Activated CD4-positive, alpha-beta T cell treated with anti-CD3 and anti-CD28 coated beads, Interleukin-2, amount 10 ng/mL, durations not matched to agents 7 days and 5 days (primary cell): ENCODE results near the gene KRT38. TPM values are rescaled to one million over a fixed set of nuclear protein-coding genes. Genes with fewer than 3 reads are reported as not detected.

Experiments
- CTCF ChIA-PET: fragments of 350-600 bp; sonication (Branson Sonifier 250); formaldehyde crosslinking; loops from one replicate; lab custom pipeline; 2021; ENCODE audit warnings: antibody characterized with exemption; lab: Charles Lee
- POLR2A ChIA-PET: fragments of 350-600 bp; sonication (Branson Sonifier 250); formaldehyde crosslinking; loops from one replicate; lab custom pipeline; 2021; ENCODE audit warnings: antibody characterized with exemption; lab: Charles Lee
- DNase-seq: peaks from one replicate; pipeline ENCODE4 v3.0.0-alpha.2; 2020
- H3K27ac Mint-ChIP-seq: one replicate; pipeline ENCODE4 v1.8.0; 2021; ENCODE audit warnings: mild to moderate bottlenecking, moderate library complexity, mixed read lengths
- H3K27me3 Mint-ChIP-seq: one replicate; pipeline ENCODE4 v1.8.0; 2021; ENCODE audit warnings: mixed read lengths
- H3K36me3 Mint-ChIP-seq: one replicate; pipeline ENCODE4 v1.8.0; 2021; ENCODE audit warnings: low read depth, mixed read lengths
- H3K4me1 Mint-ChIP-seq: one replicate; pipeline ENCODE4 v1.8.0; 2021; ENCODE audit warnings: mixed read lengths
- H3K4me3 Mint-ChIP-seq: one replicate; pipeline ENCODE4 v1.8.0; 2021; ENCODE audit warnings: mild to moderate bottlenecking, moderate library complexity, mixed read lengths
- H3K9me3 Mint-ChIP-seq: one replicate; pipeline ENCODE4 v1.8.0; 2021; ENCODE audit warnings: mixed read lengths
- total RNA-seq, 2 experiments: library from RNA; stranded (reverse); gene quantifications; one replicate each; pipeline ENCODE4 v1.2.3, GENCODE V29; 2021

KRT38 gene
- total RNA-seq, 2 experiments from 2014 or later = not detected

DNA sequence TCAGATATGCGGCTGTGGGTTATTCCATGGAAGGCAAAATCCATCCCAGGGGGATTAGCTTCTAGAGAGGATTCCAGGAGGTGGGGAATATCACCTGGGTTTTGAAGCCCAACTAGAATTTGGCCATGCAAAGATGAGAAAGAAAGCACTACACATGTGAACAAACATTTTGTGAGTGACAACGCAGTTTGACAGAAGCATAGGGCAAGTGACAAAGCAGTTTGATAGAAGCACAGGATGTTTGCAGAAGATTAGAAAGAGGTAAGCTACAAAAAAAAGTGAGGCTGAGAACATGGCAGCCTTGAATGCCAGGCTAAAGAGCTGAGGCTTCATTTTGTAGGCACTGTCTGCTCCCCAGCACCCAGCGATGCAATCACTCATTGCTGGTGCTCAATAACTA, 12.3 kb upstream of the KRT38 start:
- no peaks in the 10 kb centered on the region for H3K9me3 Mint-ChIP-seq
- no peaks in the 10 kb centered on the region for H3K4me1 Mint-ChIP-seq
- H3K36me3 Mint-ChIP-seq = no peaks in the 10 kb centered on the region
- H3K4me3 Mint-ChIP-seq = no peak overlapping the region
- no peak overlapping the region for H3K27ac Mint-ChIP-seq
- H3K27me3 Mint-ChIP-seq = peaks cover 12% of the 10 kb centered on the region
- POLR2A ChIA-PET = no interaction called here
- CTCF ChIA-PET = no interaction called here
- no peak for DNase-seq

DNA sequence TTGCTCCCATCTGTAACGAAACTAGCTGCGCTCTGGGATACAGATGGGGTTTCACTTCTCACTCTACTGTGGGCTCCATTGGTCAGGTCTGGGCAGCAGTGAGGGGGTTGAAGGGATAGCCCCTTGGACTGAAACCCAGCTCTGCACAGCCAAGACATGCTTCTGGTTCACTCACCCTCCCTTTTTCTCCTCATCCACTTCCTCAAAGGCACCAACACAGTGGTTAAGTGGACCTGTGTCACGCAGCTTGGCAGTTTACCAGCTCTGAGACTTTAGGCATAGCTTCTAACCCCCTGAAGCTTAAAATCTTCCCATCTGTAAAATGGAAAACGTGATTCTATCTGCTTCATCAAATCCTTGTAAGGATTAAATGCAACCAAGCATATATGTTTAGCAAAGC, 11.5 kb upstream of the KRT38 start:
- Mint-ChIP-seq H3K27ac (no peak overlapping the region), H3K4me1 (no peaks in the 10 kb centered on the region), H3K27me3 (peaks cover 12% of the 10 kb centered on the region), H3K36me3 (no peaks in the 10 kb centered on the region), H3K4me3 (no peak overlapping the region), H3K9me3 (no peaks in the 10 kb centered on the region)
- no peak for DNase-seq
- POLR2A ChIA-PET = no interaction called here
- CTCF ChIA-PET = no interaction called here

DNA sequence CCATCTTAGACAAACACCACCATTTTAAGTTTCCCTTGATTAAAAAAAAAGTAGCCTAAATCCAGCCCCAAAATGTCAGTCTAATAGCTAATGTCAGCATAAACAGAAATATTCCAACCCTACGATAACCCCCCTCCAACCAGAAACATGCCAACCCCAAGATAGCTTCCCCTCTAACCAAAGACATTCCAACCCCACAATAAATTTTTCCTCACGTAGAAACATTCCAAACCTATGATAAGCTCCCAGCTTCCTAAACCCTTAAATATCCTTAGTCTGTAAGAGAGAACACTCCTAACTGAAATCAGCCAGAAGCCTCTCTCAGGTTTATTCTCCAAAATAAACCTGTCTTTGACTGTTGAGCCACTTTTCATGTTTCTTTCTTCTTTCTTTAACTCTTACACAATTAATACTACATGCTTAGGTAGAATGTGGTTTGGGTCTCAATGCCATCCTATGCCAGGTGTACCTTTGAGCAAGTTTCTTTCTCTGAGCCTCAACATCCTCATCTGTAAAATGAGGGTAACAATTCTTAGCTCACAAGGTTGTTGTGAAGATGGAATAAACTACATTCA, 10.5 kb upstream of the KRT38 start:
- CTCF ChIA-PET = interaction anchor here (1.2 kb wide), 1 partner anchor 16 kb away, joined by 5 read pairs; the partner anchor contains the start of gene KRT32

DNA sequence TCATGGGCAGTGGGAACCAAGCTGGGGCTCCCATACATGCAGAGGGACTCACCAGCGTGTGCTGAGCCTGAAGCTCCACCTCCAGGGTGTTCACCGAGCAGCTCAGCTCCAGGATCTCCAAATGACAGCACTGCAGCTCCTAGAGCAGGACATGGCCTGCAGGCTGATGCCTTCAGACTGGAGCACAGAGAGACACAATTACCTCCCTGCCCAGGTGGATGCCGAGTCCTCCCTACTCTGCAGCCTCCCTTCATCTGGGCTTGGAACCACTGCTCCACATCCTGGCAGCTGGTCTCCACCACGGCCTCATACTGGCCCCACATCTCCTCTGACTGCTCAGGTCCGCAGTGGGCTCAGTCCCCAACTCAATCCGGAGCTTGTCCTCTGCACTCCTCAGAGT, 8.2 kb upstream of the KRT38 start:
- H3K4me3 Mint-ChIP-seq = no peak overlapping the region
- H3K36me3 Mint-ChIP-seq = no peaks in the 10 kb centered on the region
- ChIA-PET POLR2A (no interaction called here), CTCF (interaction anchor here (0.8 to 1.5 kb wide), 4 partner anchors 9 to 100 kb away, joined by 3 to 4 read pairs (median 4); no protein-coding TSS in a partner anchor)
- no peaks in the 10 kb centered on the region for H3K4me1 Mint-ChIP-seq
- H3K9me3 Mint-ChIP-seq = no peaks in the 10 kb centered on the region
- DNase-seq = no peak
- H3K27ac Mint-ChIP-seq = no peak overlapping the region
- H3K27me3 Mint-ChIP-seq = peaks cover 13% of the 10 kb centered on the region

More for the DNA sequence above, 10.5 kb upstream of the KRT38 start:
- POLR2A ChIA-PET = no interaction called here
- DNase-seq = no peak
- H3K27me3 Mint-ChIP-seq = peaks cover 12% of the 10 kb centered on the region
- no peaks in the 10 kb centered on the region for H3K36me3 Mint-ChIP-seq
- no peaks in the 10 kb centered on the region for H3K4me1 Mint-ChIP-seq
- no peak overlapping the region for H3K4me3 Mint-ChIP-seq
- no peaks in the 10 kb centered on the region for H3K9me3 Mint-ChIP-seq
- no peak overlapping the region for H3K27ac Mint-ChIP-seq

DNA sequence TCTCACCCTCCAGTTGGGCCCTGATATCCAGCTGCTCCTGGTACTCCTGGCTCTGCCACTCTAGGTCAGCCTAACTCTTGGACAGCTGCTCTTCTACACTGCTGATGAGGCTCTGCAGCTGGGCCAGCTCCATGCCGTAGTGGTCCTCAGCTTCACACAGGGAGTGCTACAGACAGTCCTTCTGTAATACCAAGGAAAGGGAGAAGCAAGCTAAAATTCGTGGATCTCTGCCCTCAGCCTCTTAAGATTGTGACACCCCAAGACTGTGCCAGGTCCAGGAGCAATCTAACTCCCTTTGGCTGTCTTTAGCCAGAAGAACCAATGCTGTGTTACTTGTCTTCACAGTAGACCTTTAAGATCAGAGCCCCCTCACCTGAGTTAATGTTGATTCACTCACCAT, 7.7 kb upstream of the KRT38 start:
- Mint-ChIP-seq H3K27ac (no peak overlapping the region), H3K27me3 (peaks cover 15% of the 10 kb centered on the region), H3K4me1 (no peaks in the 10 kb centered on the region), H3K4me3 (no peak overlapping the region), H3K9me3 (no peaks in the 10 kb centered on the region), H3K36me3 (no peaks in the 10 kb centered on the region)
- CTCF ChIA-PET = interaction anchor here (0.8 to 1.5 kb wide), 4 partner anchors 10 to 101 kb away, joined by 3 to 4 read pairs (median 4); no protein-coding TSS in a partner anchor
- POLR2A ChIA-PET = no interaction called here
- no peak for DNase-seq

DNA sequence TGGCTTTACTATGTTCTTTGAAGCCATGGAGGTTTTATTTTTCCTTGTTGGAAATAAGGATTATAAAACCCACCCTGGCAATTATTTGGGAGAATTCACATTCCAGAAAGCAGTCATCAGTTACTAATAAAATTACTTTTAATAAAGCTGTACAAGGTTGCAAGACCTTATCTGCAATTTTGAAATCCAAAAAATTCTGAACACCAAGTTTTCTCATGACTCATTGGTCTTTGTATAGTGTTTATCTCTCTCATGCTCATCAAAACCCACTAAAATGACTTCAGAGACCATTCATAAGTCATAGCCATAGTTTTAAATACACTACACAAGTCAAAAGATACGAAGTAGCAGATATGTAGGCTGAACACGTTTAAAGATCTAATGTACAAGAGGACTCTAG, 6.0 kb upstream of the KRT38 start:
- H3K4me1 Mint-ChIP-seq = no peaks in the 10 kb centered on the region
- no peaks in the 10 kb centered on the region for H3K9me3 Mint-ChIP-seq
- CTCF ChIA-PET = no interaction called here
- H3K27ac Mint-ChIP-seq = no peak overlapping the region
- H3K4me3 Mint-ChIP-seq = no peak overlapping the region
- no peak for DNase-seq
- H3K27me3 Mint-ChIP-seq = peaks cover 22% of the 10 kb centered on the region
- POLR2A ChIA-PET = no interaction called here
- no peaks in the 10 kb centered on the region for H3K36me3 Mint-ChIP-seq

DNA sequence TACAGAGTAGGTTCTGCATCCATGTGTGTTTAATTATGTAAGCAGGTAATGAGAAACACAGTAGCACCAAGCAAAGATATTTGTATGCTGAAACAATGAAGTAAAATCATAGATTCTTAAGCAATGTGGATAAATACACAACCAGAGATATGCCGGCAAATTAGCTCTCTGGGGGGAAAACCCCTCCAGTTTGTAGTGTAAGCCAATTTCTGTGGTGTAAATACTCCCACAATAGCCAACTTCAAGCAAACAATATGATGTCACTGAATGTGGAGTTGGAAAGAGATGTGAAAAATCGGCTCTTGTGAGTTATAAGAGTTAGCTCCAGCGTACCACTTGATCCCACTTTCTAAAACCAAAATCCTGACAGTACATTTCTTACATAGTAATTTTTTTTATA, 3.9 kb upstream of the KRT38 start:
- no peaks in the 10 kb centered on the region for H3K36me3 Mint-ChIP-seq
- no peak overlapping the region for H3K4me3 Mint-ChIP-seq
- no peaks in the 10 kb centered on the region for H3K9me3 Mint-ChIP-seq
- POLR2A ChIA-PET = no interaction called here
- no peak for DNase-seq
- no peaks in the 10 kb centered on the region for H3K4me1 Mint-ChIP-seq
- peaks cover 20% of the 10 kb centered on the region for H3K27me3 Mint-ChIP-seq
- CTCF ChIA-PET = interaction anchor here (1.4 kb wide), 1 partner anchor 10 kb away, joined by 3 read pairs; no protein-coding TSS in a partner anchor
- H3K27ac Mint-ChIP-seq = no peak overlapping the region

DNA sequence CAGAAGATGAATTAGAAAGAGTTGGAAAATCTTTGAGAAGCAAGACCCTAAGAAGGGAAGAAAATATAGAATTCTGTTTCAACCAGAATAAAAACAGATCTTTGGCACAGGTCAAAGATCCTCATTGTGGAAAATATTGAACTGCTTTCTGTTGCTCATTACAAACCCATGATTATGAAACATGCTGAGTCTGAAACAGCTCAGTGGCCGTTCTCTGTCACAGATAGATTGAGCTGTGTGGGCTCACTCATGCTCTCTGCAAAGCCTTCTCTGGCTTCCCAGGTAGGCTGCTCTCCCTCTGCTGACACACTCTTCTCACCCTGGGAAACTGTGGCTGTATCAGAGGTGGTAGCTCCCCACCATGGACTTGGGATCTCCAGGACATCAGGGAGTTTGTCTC, 3.4 kb upstream of the KRT38 start:
- Mint-ChIP-seq H3K27me3 (peaks cover 20% of the 10 kb centered on the region), H3K9me3 (no peaks in the 10 kb centered on the region), H3K36me3 (no peaks in the 10 kb centered on the region), H3K4me3 (no peak overlapping the region), H3K4me1 (no peaks in the 10 kb centered on the region), H3K27ac (no peak overlapping the region)
- CTCF ChIA-PET = no interaction called here
- POLR2A ChIA-PET = interaction anchor here (0.6 kb wide), 1 partner anchor 96 kb away, joined by 3 read pairs; no protein-coding TSS in a partner anchor
- no peak for DNase-seq

DNA sequence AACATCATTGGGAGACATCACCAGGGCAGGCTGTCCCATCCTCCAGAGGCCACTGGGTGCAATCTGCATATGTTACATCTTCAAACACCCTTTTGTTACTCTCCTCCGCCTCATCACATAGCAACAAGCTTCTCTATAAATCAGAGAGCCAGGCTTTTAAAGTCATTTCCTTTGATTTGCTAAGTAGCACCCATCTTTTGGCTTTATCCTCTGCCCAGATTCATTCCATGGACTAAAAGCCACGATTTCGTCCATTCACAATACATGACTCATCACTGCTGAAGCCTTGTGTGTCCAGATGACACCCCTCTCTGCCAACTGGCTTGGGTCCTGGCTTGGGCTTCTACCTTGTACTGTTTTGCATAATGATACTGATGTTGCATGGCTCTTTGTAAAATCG, 2.0 kb upstream of the KRT38 start:
- Mint-ChIP-seq H3K4me1 (no peaks in the 10 kb centered on the region), H3K27me3 (peaks cover 20% of the 10 kb centered on the region), H3K9me3 (no peaks in the 10 kb centered on the region), H3K36me3 (no peaks in the 10 kb centered on the region), H3K27ac (no peak overlapping the region), H3K4me3 (no peak overlapping the region)
- ChIA-PET POLR2A (no interaction called here), CTCF (no interaction called here)
- DNase-seq = no peak

DNA sequence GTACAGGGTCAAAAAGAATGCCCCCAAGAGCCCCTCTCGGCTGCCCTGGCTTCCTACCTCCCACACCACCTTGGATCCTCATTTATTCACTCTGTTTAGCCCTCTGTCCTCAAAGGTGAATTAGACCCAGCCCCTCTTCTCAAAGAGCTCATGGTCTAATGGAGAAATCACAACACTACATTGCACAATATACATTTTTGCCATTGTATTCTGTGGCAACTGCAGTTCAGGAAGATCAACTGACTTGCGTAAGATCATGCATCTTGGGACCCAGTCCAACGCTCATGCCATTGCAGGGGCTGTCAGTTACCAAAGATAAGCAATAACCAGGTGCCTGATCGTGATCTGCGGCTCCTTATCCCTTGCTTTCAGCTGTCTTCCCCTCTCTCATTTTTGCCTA, 1.4 kb downstream of the KRT38 start:
- CTCF ChIA-PET = no interaction called here

DNA sequence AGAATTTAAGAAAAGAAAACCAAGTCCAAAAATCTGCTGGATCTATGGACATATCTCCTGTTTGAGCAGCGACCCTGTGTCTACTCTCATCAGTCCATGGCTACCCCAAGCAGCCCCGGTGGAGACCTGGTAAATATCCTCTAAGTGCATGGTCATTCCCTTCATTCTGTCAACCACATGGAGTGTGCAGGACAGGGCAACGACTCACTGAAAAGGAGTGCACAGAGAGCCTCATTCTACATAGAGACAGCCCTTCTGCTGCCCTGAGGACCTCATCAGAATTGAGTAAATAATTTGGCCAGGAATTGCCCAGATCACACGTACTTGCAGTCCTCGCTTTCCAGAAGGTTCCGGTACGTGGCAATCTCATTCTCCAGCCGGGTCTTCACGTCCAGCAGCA, 3.0 kb downstream of the KRT38 start:
- ChIA-PET POLR2A (no interaction called here), CTCF (no interaction called here)
- DNase-seq = no peak
- no peak overlapping the region for H3K4me3 Mint-ChIP-seq
- H3K4me1 Mint-ChIP-seq = no peaks in the 10 kb centered on the region
- no peak overlapping the region for H3K27ac Mint-ChIP-seq
- H3K36me3 Mint-ChIP-seq = no peaks in the 10 kb centered on the region
- H3K9me3 Mint-ChIP-seq = no peaks in the 10 kb centered on the region
- peaks cover 16% of the 10 kb centered on the region for H3K27me3 Mint-ChIP-seq

More for the DNA sequence above, 1.4 kb downstream of the KRT38 start:
- no peak overlapping the region for H3K4me3 Mint-ChIP-seq
- POLR2A ChIA-PET = no interaction called here
- H3K36me3 Mint-ChIP-seq = no peaks in the 10 kb centered on the region
- H3K27me3 Mint-ChIP-seq = peaks cover 19% of the 10 kb centered on the region
- no peaks in the 10 kb centered on the region for H3K4me1 Mint-ChIP-seq
- H3K27ac Mint-ChIP-seq = no peak overlapping the region
- H3K9me3 Mint-ChIP-seq = no peaks in the 10 kb centered on the region
- no peak for DNase-seq

DNA sequence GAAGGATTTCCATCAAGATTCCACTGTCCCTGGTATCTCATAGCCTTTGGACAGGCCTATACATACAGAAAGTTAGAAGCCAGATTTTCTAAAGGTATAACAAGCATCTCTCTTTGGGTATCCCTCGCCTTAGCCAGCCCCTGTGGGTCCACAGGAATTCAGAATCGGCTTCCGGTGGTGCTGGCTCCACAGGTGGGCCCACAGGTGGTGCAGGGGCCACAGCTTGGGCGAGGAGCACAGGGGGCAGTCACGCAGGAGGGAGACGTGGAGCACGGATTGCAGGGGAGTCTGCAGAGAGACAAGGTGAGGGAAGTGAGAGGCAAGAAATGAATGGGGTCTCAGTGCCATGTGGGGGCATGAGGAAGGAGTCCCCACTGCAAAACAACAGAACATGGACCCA, 3.5 kb downstream of the KRT38 start:
- Mint-ChIP-seq H3K4me3 (no peak overlapping the region), H3K4me1 (no peaks in the 10 kb centered on the region), H3K9me3 (no peaks in the 10 kb centered on the region), H3K27me3 (peaks cover 10% of the 10 kb centered on the region), H3K27ac (no peak overlapping the region), H3K36me3 (no peaks in the 10 kb centered on the region)
- CTCF ChIA-PET = interaction anchor here (0.6 to 1.1 kb wide), 2 partner anchors 33 to 566 kb away, joined by 3 to 5 read pairs; no protein-coding TSS in a partner anchor
- no peak for DNase-seq
- POLR2A ChIA-PET = no interaction called here

DNA sequence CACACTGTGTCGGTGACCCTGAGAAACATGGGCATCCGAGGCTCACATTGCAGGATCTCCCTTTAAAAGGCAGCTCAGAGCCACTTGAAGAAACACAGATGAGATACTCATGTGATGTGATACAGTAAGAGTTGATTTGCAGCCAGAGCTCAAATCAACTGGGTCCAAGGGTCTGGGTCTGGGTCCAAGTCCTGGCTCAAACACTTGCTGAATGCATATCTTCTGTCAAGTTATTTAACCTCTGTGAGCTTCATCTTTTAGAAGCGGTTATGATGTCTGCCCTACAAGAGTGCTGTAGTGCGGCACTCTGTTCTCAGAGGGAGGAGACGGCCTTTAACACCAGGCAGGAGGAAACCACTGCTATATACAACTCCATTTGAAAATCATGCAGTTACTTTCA, 6.4 kb downstream of the KRT38 start:
- no peak for DNase-seq
- Mint-ChIP-seq H3K27me3 (peaks cover 5% of the 10 kb centered on the region), H3K4me1 (no peaks in the 10 kb centered on the region), H3K9me3 (no peaks in the 10 kb centered on the region), H3K36me3 (no peaks in the 10 kb centered on the region), H3K4me3 (no peak overlapping the region), H3K27ac (no peak overlapping the region)
- ChIA-PET POLR2A (no interaction called here), CTCF (interaction anchor here (0.7 kb wide), 1 partner anchor 95 kb away, joined by 3 read pairs; no protein-coding TSS in a partner anchor)

DNA sequence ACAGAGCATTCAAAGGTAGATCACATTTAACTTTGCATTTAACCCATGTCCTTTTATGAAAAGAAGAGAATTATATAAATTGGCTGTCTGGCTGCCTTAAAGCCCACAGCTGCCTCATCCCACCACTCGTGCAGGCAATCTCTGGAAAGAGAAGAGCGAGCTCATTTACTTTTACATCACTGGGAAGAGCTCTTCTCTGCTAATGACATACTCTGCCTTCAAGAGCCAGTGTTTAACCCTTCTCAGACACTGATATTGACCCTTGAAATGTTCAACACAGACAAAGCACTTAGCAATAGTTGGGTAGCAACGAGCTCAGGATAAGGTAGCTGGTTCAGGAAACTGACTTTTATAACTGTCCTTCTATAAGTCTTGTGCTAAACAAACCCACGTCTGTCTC, 6.8 kb downstream of the KRT38 start:
- H3K4me1 Mint-ChIP-seq = no peaks in the 10 kb centered on the region
- peaks cover 5% of the 10 kb centered on the region for H3K27me3 Mint-ChIP-seq
- POLR2A ChIA-PET = no interaction called here
- no peaks in the 10 kb centered on the region for H3K36me3 Mint-ChIP-seq
- no peak overlapping the region for H3K4me3 Mint-ChIP-seq
- CTCF ChIA-PET = interaction anchor here (0.7 kb wide), 1 partner anchor 94 kb away, joined by 3 read pairs; no protein-coding TSS in a partner anchor
- no peak for DNase-seq
- H3K9me3 Mint-ChIP-seq = no peaks in the 10 kb centered on the region
- H3K27ac Mint-ChIP-seq = no peak overlapping the region
